OCI-LY1 (cell line): Measurements from ENCODE around the gene ZNF688.

Experiments
- H2AFZ ChIP-seq: fragments of 200-600 bp; sonication (generic), shearing (Covaris generic); 2 replicates; pipeline ENCODE4 v1.6.0; 2014; ENCODE audit warnings: antibody characterized with exemption, mild to moderate bottlenecking, low read length
- H3F3A ChIP-seq: fragments of 200-600 bp; sonication (generic), shearing (Covaris generic); 2 replicates; pipeline ENCODE4 v1.6.0; 2014; ENCODE audit warnings: mild to moderate bottlenecking, antibody characterized with exemption, low read length, moderate library complexity; ENCODE audit not compliant: insufficient read depth
- H3K27ac ChIP-seq: fragments of 200-600 bp; sonication (generic); 2 replicates; pipeline ENCODE4 v1.5.1; 2014; ENCODE audit warnings: low read length, mixed run types, mild to moderate bottlenecking, low read depth; ENCODE audit not compliant: poor library complexity, severe bottlenecking
- H3K27me3 ChIP-seq: fragments of 200-600 bp; sonication (generic); 2 replicates; pipeline ENCODE4 v1.6.0; 2014; ENCODE audit warnings: antibody characterized with exemption, mild to moderate bottlenecking, low read length, moderate library complexity; ENCODE audit not compliant: insufficient read depth
- H3K36me3 ChIP-seq: fragments of 200-600 bp; sonication (generic); 2 replicates; pipeline ENCODE4 v1.6.1; 2014; ENCODE audit warnings: mild to moderate bottlenecking, antibody characterized with exemption, low read length, moderate library complexity, mixed read lengths; ENCODE audit not compliant: insufficient read depth
- H3K4me1 ChIP-seq: fragments of 200-600 bp; sonication (generic); 2 replicates; pipeline ENCODE4 v1.5.1; 2014; ENCODE audit warnings: mild to moderate bottlenecking, low read length, moderate library complexity; ENCODE audit not compliant: insufficient read depth, severe bottlenecking
- H3K4me2 ChIP-seq: fragments of 200-600 bp; sonication (generic), shearing (Covaris generic); 2 replicates; pipeline ENCODE4 v1.6.1; 2014; ENCODE audit warnings: low read length
- H3K4me3 ChIP-seq: fragments of 200-600 bp; sonication (generic); 2 replicates; pipeline ENCODE4 v1.5.1; 2014; ENCODE audit warnings: low read length, low read depth, mild to moderate bottlenecking, mixed read lengths; ENCODE audit not compliant: poor library complexity, severe bottlenecking
- H3K79me2 ChIP-seq: fragments of 200-600 bp; shearing (Covaris generic); 2 replicates; pipeline ENCODE4 v1.6.1; 2016; ENCODE audit warnings: mixed run types, low read length, mixed read lengths; ENCODE audit not compliant: insufficient read depth
- H3K9ac ChIP-seq: fragments of 200-600 bp; sonication (generic), shearing (Covaris generic); 2 replicates; pipeline ENCODE4 v1.6.1; 2014; ENCODE audit warnings: mild to moderate bottlenecking, low read length, mixed read lengths
- H3K9me2 ChIP-seq: fragments of 200-600 bp; sonication (generic), shearing (Covaris generic); 2 replicates; pipeline ENCODE4 v1.6.1; 2014; ENCODE audit warnings: low read depth, mild to moderate bottlenecking, low read length, mixed read lengths
- H3K9me3 ChIP-seq: fragments of 200-600 bp; shearing (Covaris generic); 2 replicates; pipeline ENCODE4 v1.6.1; 2014; ENCODE audit warnings: low read length, mixed read lengths
- H4K20me1 ChIP-seq: fragments of 200-600 bp; sonication (generic), shearing (Covaris generic); 2 replicates; pipeline ENCODE4 v1.6.0; 2016; ENCODE audit warnings: mild to moderate bottlenecking, low read length; ENCODE audit not compliant: insufficient read depth
- CTCF ChIP-seq: fragments of 200-600 bp; sonication (generic), shearing (Covaris generic); IDR thresholded peaks from 2 replicates; pipeline ENCODE4 v1.5.1; 2017; ENCODE audit warnings: mild to moderate bottlenecking, antibody characterized with exemption, low read length, moderate library complexity, mixed read lengths
- EZH2 ChIP-seq: fragments of 200-600 bp; sonication (generic), shearing (Covaris generic); IDR thresholded peaks from 2 replicates; pipeline ENCODE4 v1.8.0; 2017; ENCODE audit warnings: borderline replicate concordance, mixed run types, mild to moderate bottlenecking, antibody characterized with exemption, low read length, moderate library complexity, mixed read lengths

ZNF688 gene

GRCh38 chr16:30569746-30570635 is 1.5 kb downstream of the ZNF688 start:
- H4K20me1 ChIP-seq, result no peaks in the 10 kb centered on the region
- no peak overlapping the region for H3K4me3 ChIP-seq
- H3K27me3 ChIP-seq, result no peaks in the 10 kb centered on the region
- no peak overlapping the region for H3K9ac ChIP-seq
- TF ChIP-seq CTCF (no peak), EZH2 (no peak)
- no peaks in the 10 kb centered on the region for H3F3A ChIP-seq
- no peak overlapping the region for H2AFZ ChIP-seq
- H3K79me2 ChIP-seq, result peaks cover 20% of the 10 kb centered on the region
- H3K27ac ChIP-seq, result no peak overlapping the region
- no peaks in the 10 kb centered on the region for H3K9me2 ChIP-seq
- no peak overlapping the region for H3K4me2 ChIP-seq
- no peaks in the 10 kb centered on the region for H3K36me3 ChIP-seq
- no peaks in the 10 kb centered on the region for H3K9me3 ChIP-seq
- peaks cover 50% of the 10 kb centered on the region for H3K4me1 ChIP-seq

GRCh38 chr16:30569281-30569680 is 2.2 kb downstream of the ZNF688 start:
- H3K36me3 ChIP-seq, result no peaks in the 10 kb centered on the region
- peaks cover 13% of the 10 kb centered on the region for H3K79me2 ChIP-seq
- no peaks in the 10 kb centered on the region for H3K27me3 ChIP-seq
- H3K4me2 ChIP-seq, result no peak overlapping the region
- peaks cover 43% of the 10 kb centered on the region for H3K4me1 ChIP-seq
- H3K9me2 ChIP-seq, result no peaks in the 10 kb centered on the region
- H3K9me3 ChIP-seq, result no peaks in the 10 kb centered on the region
- H2AFZ ChIP-seq, result no peak overlapping the region
- no peak overlapping the region for H3K27ac ChIP-seq
- H3K4me3 ChIP-seq, result no peak overlapping the region
- no peaks in the 10 kb centered on the region for H3F3A ChIP-seq
- no peak overlapping the region for H3K9ac ChIP-seq
- H4K20me1 ChIP-seq, result no peaks in the 10 kb centered on the region
- TF ChIP-seq EZH2 (no peak), CTCF (no peak)

GRCh38 chr16:30567991-30568638 is 3.4 kb downstream of the ZNF688 start:
- Histone ChIP-seq H4K20me1 (no peaks in the 10 kb centered on the region), H3K79me2 (peaks cover 6% of the 10 kb centered on the region; the same call in 1 of the 2 replicates), H3K9me2 (no peaks in the 10 kb centered on the region), H3K4me2 (no peak overlapping the region), H3F3A (no peaks in the 10 kb centered on the region), H3K36me3 (no peaks in the 10 kb centered on the region), H3K9me3 (no peaks in the 10 kb centered on the region), H3K9ac (no peak overlapping the region), H3K4me3 (no peak overlapping the region), H3K27me3 (no peaks in the 10 kb centered on the region), H3K4me1 (peaks cover 31% of the 10 kb centered on the region), H2AFZ (no peak overlapping the region), H3K27ac (peak overlapping the region; percentile 27)
- TF ChIP-seq EZH2, result no peak
- no peak for TF ChIP-seq CTCF
